SK-N-SH (cell line): ENCODE data around the gene LDB2. TPM values are rescaled to one million over a fixed set of nuclear protein-coding genes. Genes with fewer than 3 reads are reported as not detected.

Experiments
- CTCF ChIA-PET: fragments of 300-600, 350-600 bp; formaldehyde crosslinking; extraction: SDS; loops from one replicate; lab custom pipeline; 2021; lab: Yijun Ruan, JAX
- POLR2A ChIA-PET: fragments of 350-600 bp; sonication (Branson Sonifier 250); formaldehyde crosslinking; extraction: SDS; loops from one replicate; lab custom pipeline; 2020; ENCODE audit warnings: antibody characterized with exemption, inconsistent platforms; lab: Yijun Ruan, JAX
- DNase-seq: peaks from one replicate; pipeline ENCODE4 v3.0.0; 2012
- H2AFZ ChIP-seq: fragments of 200-600 bp; sonication (generic); 2 replicates; pipeline ENCODE4 v1.8.1; 2016; ENCODE audit warnings: antibody characterized with exemption, mild to moderate bottlenecking, low read depth
- H3F3A ChIP-seq: fragments of 200-600 bp; sonication (generic); replicated peaks from 2 replicates; pipeline ENCODE3; 2016; ENCODE audit warnings: antibody characterized with exemption, mild to moderate bottlenecking; ENCODE audit not compliant: insufficient read depth
- H3K27ac ChIP-seq, 2 experiments: fragments of 200-500 bp in 1 of 2; fragments of 200-600 bp in 1 of 2; sonication (Bioruptor generic) in 1 of 2; sonication (generic), shearing (Covaris generic) in 1 of 2; 2 replicates each; pipeline versions ENCODE4 v1.5.1 to v1.6.1; 2014 to 2016; ENCODE audit warnings: low read depth in 2 of 2, inconsistent platforms in 1 of 2, low read length in 1 of 2, mild to moderate bottlenecking in 1 of 2, mixed read lengths in 1 of 2
- H3K27me3 ChIP-seq: fragments of 200-600 bp; sonication (generic), shearing (Covaris generic); 2 replicates; pipeline ENCODE4 v1.6.1; 2016; ENCODE audit warnings: mixed run types; ENCODE audit not compliant: insufficient read depth
- H3K36me3 ChIP-seq, 2 experiments: fragments of 200-500 bp in 1 of 2; fragments of 200-600 bp in 1 of 2; sonication (Bioruptor generic) in 1 of 2; sonication (generic) in 1 of 2; replicated peaks in 1 of 2; 2 replicates each; pipeline versions ENCODE3 to v1.5.1; 2014 to 2016; ENCODE audit warnings: low read length in 1 of 2, mild to moderate bottlenecking in 1 of 2; ENCODE audit not compliant: insufficient read depth in 2 of 2, control insufficient read depth in 1 of 2
- H3K4me1 ChIP-seq, 2 experiments: fragments of 200-500 bp in 1 of 2; fragments of 200-600 bp in 1 of 2; sonication (Bioruptor generic) in 1 of 2; sonication (generic), shearing (Covaris generic) in 1 of 2; 2 replicates each; pipeline versions ENCODE4 v1.5.1 to v1.6.1; 2014 to 2016; ENCODE audit warnings: low read depth in 1 of 2, low read length in 1 of 2, mixed run types in 1 of 2; ENCODE audit not compliant: insufficient read depth in 2 of 2, control insufficient read depth in 1 of 2
- H3K4me2 ChIP-seq: fragments of 200-600 bp; sonication (generic), shearing (Covaris generic); 2 replicates; pipeline ENCODE4 v1.6.1; 2017; ENCODE audit warnings: mixed run types
- H3K4me3 ChIP-seq, 2 experiments: fragments of 200-500 bp in 1 of 2; fragments of 200-600 bp in 1 of 2; sonication (Bioruptor generic) in 1 of 2; sonication (generic), shearing (Covaris generic) in 1 of 2; 2 replicates each; pipeline versions ENCODE4 v1.5.1 to v1.8.1; 2014 to 2016; ENCODE audit warnings: low read depth in 2 of 2, inconsistent platforms in 1 of 2, low read length in 1 of 2, mild to moderate bottlenecking in 1 of 2, mixed read lengths in 1 of 2, moderate library complexity in 1 of 2
- H3K79me2 ChIP-seq: fragments of 200-600 bp; sonication (generic); 2 replicates; pipeline ENCODE4 v1.8.1; 2017; ENCODE audit warnings: mild to moderate bottlenecking; ENCODE audit not compliant: insufficient read depth
- H3K9ac ChIP-seq: fragments of 200-600 bp; sonication (generic); 2 replicates; pipeline ENCODE4 v1.6.1; 2017; ENCODE audit warnings: mixed run types
- H3K9me2 ChIP-seq: fragments of 200-600 bp; sonication (generic); 2 replicates; pipeline ENCODE4 v1.6.1; 2017; ENCODE audit warnings: mixed run types
- H3K9me3 ChIP-seq: fragments of 200-600 bp; sonication (generic); 2 replicates; pipeline ENCODE4 v1.6.1; 2017; ENCODE audit warnings: mixed run types, mild to moderate bottlenecking, moderate library complexity
- H4K20me1 ChIP-seq: fragments of 200-600 bp; sonication (generic); 2 replicates; pipeline ENCODE4 v1.6.1; 2017; ENCODE audit warnings: mild to moderate bottlenecking, mixed run types; ENCODE audit not compliant: insufficient read depth
- CHD2 ChIP-seq: fragments of 150-350 bp; IDR thresholded peaks from 2 replicates; pipeline ENCODE4 v1.6.1; 2018; ENCODE audit warnings: low read length; ENCODE audit not compliant: partially characterized antibody
- EZH2phosphoT487 ChIP-seq: fragments of 200-600 bp; sonication (generic); IDR thresholded peaks from 2 replicates; pipeline ENCODE4 v1.6.1; 2017; ENCODE audit warnings: low read depth, mixed run types, mild to moderate bottlenecking, antibody characterized with exemption, moderate library complexity, borderline replicate concordance
- FOXJ3 ChIP-seq: sonication (generic); formaldehyde crosslinking; IDR thresholded peaks from 2 replicates; pipeline ENCODE4 v1.5.1; 2020; ENCODE audit warnings: mild to moderate bottlenecking, missing genetic modification reagents
- GATA2 ChIP-seq: sonication (generic); formaldehyde crosslinking; IDR thresholded peaks from 2 replicates; pipeline ENCODE4 v1.5.0; 2020; ENCODE audit warnings: mild to moderate bottlenecking, missing genetic modification reagents
- JUND ChIP-seq: IDR thresholded peaks from 2 replicates; pipeline ENCODE4 v1.4.0; 2012
- POLR2AphosphoS5 ChIP-seq: IDR thresholded peaks from 2 replicates; pipeline ENCODE4 v1.6.1; 2012; ENCODE audit warnings: low read depth, low read length
- RAD21 ChIP-seq: IDR thresholded peaks from 2 replicates; pipeline ENCODE4 v1.6.1; 2012; ENCODE audit warnings: mild to moderate bottlenecking, low read length
- RCOR1 ChIP-seq: fragments of 150-350 bp; IDR thresholded peaks from 2 replicates; pipeline ENCODE4 v1.6.1; 2017; ENCODE audit warnings: antibody characterized with exemption, low read length
- RFX5 ChIP-seq: IDR thresholded peaks from 2 replicates; pipeline ENCODE4 v1.6.1; 2012; ENCODE audit warnings: mild to moderate bottlenecking, improper control_type of control experiment, low read length
- RXRA ChIP-seq: IDR thresholded peaks from 2 replicates; pipeline ENCODE4 v1.4.0; 2012; ENCODE audit warnings: low read depth, mild to moderate bottlenecking, borderline replicate concordance
- TAF1 ChIP-seq: IDR thresholded peaks from 2 replicates; pipeline ENCODE4 v1.6.1; 2012; ENCODE audit warnings: low read depth, mild to moderate bottlenecking, low read length, moderate library complexity, borderline replicate concordance
- TEAD4 ChIP-seq: IDR thresholded peaks from 2 replicates; pipeline ENCODE4 v1.4.0; 2012; ENCODE audit warnings: mild to moderate bottlenecking, borderline replicate concordance; ENCODE audit not compliant: insufficient read depth
- WGBS: methylation state at CpG from one replicate; pipeline ENCODE4 v1.1.6; 2017; ENCODE audit warnings: low lambda C conversion rate; 5-methylcytosine and 5-hydroxymethylcytosine counted together
- polyA plus RNA-seq, 3 experiments: library from polyadenylated mRNA; depleted of rRNA; stranded (reverse); fragments of >200 nt; gene quantifications; 2 replicates each; pipeline ENCODE4 v1.2.3, GENCODE V29; 2012
- TF ChIP-seq, protein P1 (sequence below): fragments of 150-350 bp; IDR thresholded peaks from 2 replicates; pipeline ENCODE4 v1.6.1; 2017; ENCODE audit warnings: antibody characterized with exemption, low read length, low read depth, borderline replicate concordance
- TF ChIP-seq, protein P2 (sequence below): IDR thresholded peaks from 2 replicates; pipeline ENCODE4 v1.4.0; 2012; ENCODE audit warnings: low read depth, borderline replicate concordance
- TF ChIP-seq, protein P3 (sequence below): IDR thresholded peaks from 2 replicates; pipeline ENCODE4 v1.4.0; 2012; ENCODE audit warnings: low read depth, borderline replicate concordance
- TF ChIP-seq, protein P4 (sequence below): fragments of 200-600 bp; sonication (generic); IDR thresholded peaks from 2 replicates; pipeline ENCODE4 v1.6.1; 2017; ENCODE audit warnings: antibody characterized with exemption, mild to moderate bottlenecking, moderate library complexity

The LDB2 gene
- polyA plus RNA-seq, 1 of the 3 experiments (the other 2 are of a cell fraction), result 11.0 TPM

DNA sequence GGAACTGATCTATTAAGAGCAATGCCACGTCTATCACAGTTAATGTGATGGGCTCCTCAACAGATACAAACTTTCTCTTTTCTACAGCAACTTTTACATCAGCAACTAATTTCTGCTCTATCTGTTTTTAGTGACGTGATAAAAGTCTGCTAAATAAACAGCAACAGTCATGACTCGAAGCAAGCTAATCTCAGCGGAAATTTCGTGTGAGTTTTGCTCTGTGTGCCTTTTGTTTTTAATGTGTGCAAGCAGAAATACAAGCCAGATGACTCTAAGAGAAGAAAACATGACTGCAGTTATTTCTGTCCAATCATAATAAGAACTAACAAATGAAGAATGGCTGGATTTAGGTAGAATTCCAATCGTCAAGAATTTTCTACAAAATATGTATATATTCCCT lies 214.3 kb downstream of the LDB2 start:
- WGBS, result 68% methylated on average over 6 of the region's 6 CpGs
- POLR2A ChIA-PET, result no interaction called here
- Histone ChIP-seq H3K36me3 (no peaks in the 10 kb centered on the region), H3K4me3 (no peak overlapping the region), H3K9me3 (no peaks in the 10 kb centered on the region), H3K9ac (no peak overlapping the region), H3F3A (peaks cover 10% of the 10 kb centered on the region), H4K20me1 (no peaks in the 10 kb centered on the region), H3K4me1 (peaks cover 5 to 36% of the 10 kb centered on the region in 2 experiments), H3K79me2 (no peaks in the 10 kb centered on the region), H3K27me3 (no peaks in the 10 kb centered on the region), H3K9me2 (no peaks in the 10 kb centered on the region), H3K27ac (peak overlapping the region in 1 of 2 experiments; percentile 72; a peak in 1 of 4 replicates), H2AFZ (no peak overlapping the region), H3K4me2 (no peak overlapping the region)
- no peak for TF ChIP-seq RAD21
- no peak for TF ChIP-seq FOXJ3 (CRISPR knock-in tag)
- TF ChIP-seq POLR2AphosphoS5, result no peak
- TF ChIP-seq GATA2 (CRISPR knock-in tag), result no peak
- no peak for TF ChIP-seq TEAD4
- TF ChIP-seq, protein P1, sequence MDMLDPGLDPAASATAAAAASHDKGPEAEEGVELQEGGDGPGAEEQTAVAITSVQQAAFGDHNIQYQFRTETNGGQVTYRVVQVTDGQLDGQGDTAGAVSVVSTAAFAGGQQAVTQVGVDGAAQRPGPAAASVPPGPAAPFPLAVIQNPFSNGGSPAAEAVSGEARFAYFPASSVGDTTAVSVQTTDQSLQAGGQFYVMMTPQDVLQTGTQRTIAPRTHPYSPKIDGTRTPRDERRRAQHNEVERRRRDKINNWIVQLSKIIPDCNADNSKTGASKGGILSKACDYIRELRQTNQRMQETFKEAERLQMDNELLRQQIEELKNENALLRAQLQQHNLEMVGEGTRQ, result no peak
- no peak for TF ChIP-seq CHD2
- no peak for TF ChIP-seq TAF1
- TF ChIP-seq RXRA, result no peak
- TF ChIP-seq JUND, result no peak
- no peak for TF ChIP-seq RFX5
- no peak for TF ChIP-seq RCOR1
- TF ChIP-seq, protein P2, sequence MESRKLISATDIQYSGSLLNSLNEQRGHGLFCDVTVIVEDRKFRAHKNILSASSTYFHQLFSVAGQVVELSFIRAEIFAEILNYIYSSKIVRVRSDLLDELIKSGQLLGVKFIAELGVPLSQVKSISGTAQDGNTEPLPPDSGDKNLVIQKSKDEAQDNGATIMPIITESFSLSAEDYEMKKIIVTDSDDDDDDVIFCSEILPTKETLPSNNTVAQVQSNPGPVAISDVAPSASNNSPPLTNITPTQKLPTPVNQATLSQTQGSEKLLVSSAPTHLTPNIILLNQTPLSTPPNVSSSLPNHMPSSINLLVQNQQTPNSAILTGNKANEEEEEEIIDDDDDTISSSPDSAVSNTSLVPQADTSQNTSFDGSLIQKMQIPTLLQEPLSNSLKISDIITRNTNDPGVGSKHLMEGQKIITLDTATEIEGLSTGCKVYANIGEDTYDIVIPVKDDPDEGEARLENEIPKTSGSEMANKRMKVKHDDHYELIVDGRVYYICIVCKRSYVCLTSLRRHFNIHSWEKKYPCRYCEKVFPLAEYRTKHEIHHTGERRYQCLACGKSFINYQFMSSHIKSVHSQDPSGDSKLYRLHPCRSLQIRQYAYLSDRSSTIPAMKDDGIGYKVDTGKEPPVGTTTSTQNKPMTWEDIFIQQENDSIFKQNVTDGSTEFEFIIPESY, result no peak
- TF ChIP-seq EZH2phosphoT487, result no peak
- TF ChIP-seq, protein P3, sequence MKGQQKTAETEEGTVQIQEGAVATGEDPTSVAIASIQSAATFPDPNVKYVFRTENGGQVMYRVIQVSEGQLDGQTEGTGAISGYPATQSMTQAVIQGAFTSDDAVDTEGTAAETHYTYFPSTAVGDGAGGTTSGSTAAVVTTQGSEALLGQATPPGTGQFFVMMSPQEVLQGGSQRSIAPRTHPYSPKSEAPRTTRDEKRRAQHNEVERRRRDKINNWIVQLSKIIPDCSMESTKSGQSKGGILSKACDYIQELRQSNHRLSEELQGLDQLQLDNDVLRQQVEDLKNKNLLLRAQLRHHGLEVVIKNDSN, result no peak
- TF ChIP-seq, protein P4, sequence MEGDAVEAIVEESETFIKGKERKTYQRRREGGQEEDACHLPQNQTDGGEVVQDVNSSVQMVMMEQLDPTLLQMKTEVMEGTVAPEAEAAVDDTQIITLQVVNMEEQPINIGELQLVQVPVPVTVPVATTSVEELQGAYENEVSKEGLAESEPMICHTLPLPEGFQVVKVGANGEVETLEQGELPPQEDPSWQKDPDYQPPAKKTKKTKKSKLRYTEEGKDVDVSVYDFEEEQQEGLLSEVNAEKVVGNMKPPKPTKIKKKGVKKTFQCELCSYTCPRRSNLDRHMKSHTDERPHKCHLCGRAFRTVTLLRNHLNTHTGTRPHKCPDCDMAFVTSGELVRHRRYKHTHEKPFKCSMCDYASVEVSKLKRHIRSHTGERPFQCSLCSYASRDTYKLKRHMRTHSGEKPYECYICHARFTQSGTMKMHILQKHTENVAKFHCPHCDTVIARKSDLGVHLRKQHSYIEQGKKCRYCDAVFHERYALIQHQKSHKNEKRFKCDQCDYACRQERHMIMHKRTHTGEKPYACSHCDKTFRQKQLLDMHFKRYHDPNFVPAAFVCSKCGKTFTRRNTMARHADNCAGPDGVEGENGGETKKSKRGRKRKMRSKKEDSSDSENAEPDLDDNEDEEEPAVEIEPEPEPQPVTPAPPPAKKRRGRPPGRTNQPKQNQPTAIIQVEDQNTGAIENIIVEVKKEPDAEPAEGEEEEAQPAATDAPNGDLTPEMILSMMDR, result no peak
- DNase-seq, result no peak
- CTCF ChIA-PET, result interaction anchor here (0.9 to 1.3 kb wide), 3 partner anchors 12 to 640 kb away, joined by 3 read pairs; no protein-coding TSS in a partner anchor
